Left kidney (tissue), 2 donors: ENCODE results near the gene PHF21B. TPM values are rescaled to one million over a fixed set of nuclear protein-coding genes. Genes with fewer than 3 reads are reported as not detected.

Source experiments
- DNase-seq: peaks from one replicate; pipeline ENCODE4 v3.0.0-alpha.2; 2013
- polyA plus RNA-seq: library from polyadenylated mRNA; unstranded; fragments of 120-200 nt; gene quantifications from one replicate; pipeline ENCODE4 v1.2.1, GENCODE V29; 2013; ENCODE audit not compliant: insufficient read length

PHF21B gene
- polyA plus RNA-seq, 1 donor, result 6.6 TPM

DNA sequence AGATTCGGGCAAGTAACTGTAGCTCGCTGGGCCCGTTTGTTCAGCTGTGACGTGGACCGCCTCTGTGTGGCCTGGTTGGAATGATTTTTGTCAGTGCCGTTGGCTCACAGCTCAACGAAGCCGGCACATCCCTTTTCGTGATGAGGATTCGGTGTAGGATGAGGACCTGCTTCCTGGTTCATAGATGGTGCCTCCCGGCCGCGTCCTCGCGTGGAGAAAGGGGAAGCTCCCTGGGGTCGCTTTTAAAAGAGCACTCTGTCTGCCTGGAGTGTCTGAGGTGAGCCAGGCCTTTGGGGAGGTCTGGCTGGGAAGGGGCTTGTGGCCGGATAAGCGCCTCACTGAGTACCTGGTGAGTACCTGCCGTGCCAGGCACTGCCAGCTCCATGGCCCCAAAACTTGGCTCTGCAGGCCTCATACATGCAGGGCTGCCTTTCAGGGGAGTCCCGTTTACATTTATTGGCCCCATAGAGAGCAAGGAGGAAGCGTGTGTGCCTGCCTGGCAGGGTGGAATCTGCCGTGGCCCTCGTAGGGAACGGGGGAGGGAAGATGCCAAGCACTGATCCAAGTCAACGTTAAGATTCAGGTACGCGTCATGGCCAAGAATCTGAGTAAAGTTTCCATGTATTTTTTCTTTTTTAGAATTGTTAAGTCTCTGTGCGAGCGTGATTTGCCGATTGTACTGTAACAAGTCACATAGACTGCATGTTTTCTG is 169.0 kb downstream of the PHF21B start:
- no peak for DNase-seq

DNA sequence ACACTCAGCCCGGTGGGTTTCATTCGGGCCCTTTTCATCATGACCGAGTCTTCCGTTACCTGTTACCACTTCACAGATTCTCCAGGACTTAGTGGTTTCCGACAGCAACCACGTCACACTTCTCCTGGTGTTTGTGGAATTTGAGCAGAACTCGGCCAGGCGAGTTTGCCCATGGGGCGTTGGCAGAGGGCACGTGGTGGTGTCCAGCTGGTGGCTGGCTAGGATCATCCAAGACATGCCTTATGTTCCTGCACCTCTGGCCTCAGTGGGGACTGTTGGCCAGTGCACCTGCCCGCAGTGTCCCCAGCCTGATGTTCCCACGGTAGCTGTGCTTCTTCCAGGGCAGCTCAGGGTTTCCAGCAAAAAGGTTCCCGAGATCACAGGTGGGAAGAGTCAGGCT is 170.1 kb downstream of the PHF21B start:
- DNase-seq, result no peak

DNA sequence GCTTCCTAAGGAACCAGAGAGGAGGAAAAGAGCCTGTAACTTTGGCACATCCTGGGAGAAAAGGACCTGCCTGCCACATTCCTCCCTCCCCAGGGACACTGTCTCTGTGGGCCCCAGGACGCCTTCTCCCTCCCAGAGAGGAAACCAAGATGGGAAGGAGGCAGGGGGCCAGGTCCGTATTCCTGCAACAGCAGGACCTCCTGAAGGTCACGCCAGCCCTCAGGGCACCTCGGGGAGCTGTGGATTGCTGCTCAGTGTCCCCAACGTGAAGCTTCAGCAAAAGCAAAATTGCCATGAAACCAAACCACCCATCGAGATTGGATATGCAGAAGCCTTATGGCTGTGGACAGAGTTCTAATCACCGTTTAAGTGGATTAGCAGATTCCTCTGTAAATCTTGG is 170.7 kb downstream of the PHF21B start:
- DNase-seq, result no peak

DNA sequence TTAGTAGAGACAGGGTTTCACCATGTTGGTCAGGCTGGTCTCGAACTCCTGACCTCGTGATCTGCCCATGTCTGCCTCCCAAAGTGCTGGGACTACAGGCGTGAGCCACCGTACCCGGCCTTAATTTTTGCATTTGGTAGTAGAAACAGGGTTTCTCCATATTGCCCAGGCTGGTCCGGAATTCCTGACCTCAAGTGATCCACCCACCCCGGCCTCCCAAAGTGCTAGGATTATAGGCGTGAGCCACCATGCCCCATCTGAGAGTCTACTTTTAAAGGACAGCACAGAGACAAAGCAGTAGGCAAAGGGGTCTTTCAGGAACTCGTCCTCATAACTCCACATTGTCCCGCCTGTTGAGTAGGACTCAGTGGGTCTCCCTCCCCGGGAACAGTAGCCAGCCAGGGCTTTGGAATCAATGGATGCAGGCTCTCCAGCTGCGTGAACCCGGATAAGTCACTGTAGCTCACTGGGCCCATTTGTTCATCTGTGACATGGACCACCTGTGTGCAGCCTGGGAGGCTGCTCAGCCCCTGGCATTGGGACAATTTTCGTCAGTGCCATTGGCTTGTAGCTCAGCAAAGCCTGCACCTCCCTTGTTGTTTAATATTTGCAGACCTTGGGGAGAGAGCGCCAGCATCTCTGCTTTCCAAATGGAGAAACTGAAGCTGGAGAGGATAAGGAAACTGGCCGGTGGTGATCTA is 171.3 kb downstream of the PHF21B start:
- DNase-seq, result no peak

DNA sequence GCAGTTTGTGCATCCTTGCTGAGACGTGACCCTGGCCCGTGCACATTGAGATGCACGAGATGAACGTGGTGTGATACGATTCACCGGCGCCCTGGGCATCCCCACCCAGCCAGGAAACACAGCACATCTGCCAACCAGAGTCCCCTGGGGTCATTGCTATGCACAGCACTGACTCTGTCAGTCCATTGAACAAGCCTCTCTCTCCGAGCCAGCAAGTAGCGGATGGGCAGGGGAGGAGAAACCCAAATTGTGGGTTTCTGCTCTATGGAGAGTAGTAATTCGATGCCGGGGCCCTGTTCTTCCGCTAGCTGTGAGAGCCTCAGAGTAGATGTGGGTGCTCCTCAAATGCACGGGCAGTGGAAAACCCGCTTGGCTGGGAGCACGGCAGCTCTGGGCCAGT is 172.3 kb downstream of the PHF21B start:
- DNase-seq, result no peak

DNA sequence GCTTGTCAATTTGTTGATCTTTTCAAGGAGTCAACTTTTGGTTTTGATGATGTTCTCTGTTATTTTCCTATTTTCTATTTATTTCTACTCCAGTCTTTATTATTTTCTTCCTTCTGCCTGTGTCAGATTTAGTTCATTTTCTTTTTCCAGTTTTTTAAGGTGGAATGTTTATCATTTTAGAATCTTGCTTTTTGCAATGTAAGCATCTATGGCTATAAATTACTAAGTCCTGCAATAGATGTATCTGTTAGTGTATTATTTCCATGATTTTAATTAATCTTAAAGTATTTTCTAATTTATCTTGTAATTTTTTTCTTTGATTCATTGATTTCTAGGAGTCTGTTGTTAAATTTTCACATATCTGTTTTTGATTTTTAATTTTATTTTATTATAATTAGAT is 175.7 kb downstream of the PHF21B start:
- DNase-seq, result no peak

DNA sequence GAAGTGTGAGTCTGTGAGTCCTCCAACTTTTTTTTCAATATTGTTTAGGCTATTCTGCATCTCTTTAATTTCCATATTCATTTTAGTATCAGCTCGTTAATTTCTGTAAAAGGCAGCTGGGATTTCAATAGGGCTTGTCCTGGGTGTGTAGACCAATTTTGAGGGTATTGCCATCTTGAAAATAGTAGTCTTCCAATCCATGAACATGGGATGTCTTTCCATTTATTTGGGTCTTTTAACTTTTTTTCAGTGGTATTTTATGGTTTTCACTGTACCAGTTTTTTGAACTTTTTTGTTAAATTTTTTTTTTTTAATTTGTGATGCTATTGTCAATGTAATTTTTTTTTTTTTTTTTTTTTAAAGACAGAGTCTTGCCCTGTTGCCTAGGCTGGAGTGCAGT is 177.9 kb downstream of the PHF21B start:
- no peak for DNase-seq

Other genes starting within 250 kb of the PHF21B start
- 75.0 TPM for gene NUP50, start 153.9 kb upstream of the PHF21B start, polyA plus RNA-seq
- gene KIAA0930, start 230.9 kb upstream of the PHF21B start, polyA plus RNA-seq, result 19.5 TPM